SK-N-SH treated with all-trans-retinoic acid at 6 μM for 48 hours (cell line): ENCODE results near the gene GGCX.

Source experiments
- CSRNP3 ChIP-seq: fragments of 250-450 bp; sonication (Bioruptor Pico); IDR thresholded peaks from 2 replicates; pipeline ENCODE4 v1.5.1; 2021; ENCODE audit warnings: mild to moderate bottlenecking, moderate library complexity
- RARB ChIP-seq: fragments of 250-450 bp; sonication (Bioruptor Pico); IDR thresholded peaks from 2 replicates; pipeline ENCODE4 v1.8.0; 2021; ENCODE audit warnings: mild to moderate bottlenecking, moderate library complexity
- ZFP30 ChIP-seq: fragments of 450-650 bp; formaldehyde crosslinking; IDR thresholded peaks from 2 replicates; pipeline ENCODE4 v1.5.0; 2022; ENCODE audit warnings: mild to moderate bottlenecking, moderate library complexity

GRCh38 chr2:85547859-85548607, 13.3 kb downstream of the GGCX start:
- no peak for TF ChIP-seq CSRNP3 (CRISPR knock-in tag)
- TF ChIP-seq RARB = no peak
- no peak for TF ChIP-seq ZFP30 (CRISPR knock-in tag)
